Esophagus muscularis mucosa (tissue), 3 donors: ENCODE results near the gene GPC6.

Experiments
- POLR2A ChIP-seq: fragments of 450-650 bp; IDR thresholded peaks from one replicate; pipeline ENCODE4 v1.6.1; 2017; ENCODE audit warnings: antibody characterized with exemption, moderate library complexity, mild to moderate bottlenecking, low read depth
- POLR2AphosphoS5 ChIP-seq, 2 donors: sonication (generic); formaldehyde crosslinking; IDR thresholded peaks; one replicate each; pipeline ENCODE4 v1.6.1; 2017; ENCODE audit warnings: antibody characterized with exemption in 2 of 2
- TF ChIP-seq, protein P1 (sequence below), 3 experiments: fragments of 200-600 bp in 2 of 3; fragments of 450-650 bp in 1 of 3; sonication (generic) in 2 of 3; IDR thresholded peaks; one replicate each; pipeline ENCODE4 v1.5.1; 2017 to 2019; ENCODE audit warnings: antibody characterized with exemption in 3 of 3, mild to moderate bottlenecking in 2 of 3, moderate library complexity in 1 of 3

- TF ChIP-seq, protein P1, sequence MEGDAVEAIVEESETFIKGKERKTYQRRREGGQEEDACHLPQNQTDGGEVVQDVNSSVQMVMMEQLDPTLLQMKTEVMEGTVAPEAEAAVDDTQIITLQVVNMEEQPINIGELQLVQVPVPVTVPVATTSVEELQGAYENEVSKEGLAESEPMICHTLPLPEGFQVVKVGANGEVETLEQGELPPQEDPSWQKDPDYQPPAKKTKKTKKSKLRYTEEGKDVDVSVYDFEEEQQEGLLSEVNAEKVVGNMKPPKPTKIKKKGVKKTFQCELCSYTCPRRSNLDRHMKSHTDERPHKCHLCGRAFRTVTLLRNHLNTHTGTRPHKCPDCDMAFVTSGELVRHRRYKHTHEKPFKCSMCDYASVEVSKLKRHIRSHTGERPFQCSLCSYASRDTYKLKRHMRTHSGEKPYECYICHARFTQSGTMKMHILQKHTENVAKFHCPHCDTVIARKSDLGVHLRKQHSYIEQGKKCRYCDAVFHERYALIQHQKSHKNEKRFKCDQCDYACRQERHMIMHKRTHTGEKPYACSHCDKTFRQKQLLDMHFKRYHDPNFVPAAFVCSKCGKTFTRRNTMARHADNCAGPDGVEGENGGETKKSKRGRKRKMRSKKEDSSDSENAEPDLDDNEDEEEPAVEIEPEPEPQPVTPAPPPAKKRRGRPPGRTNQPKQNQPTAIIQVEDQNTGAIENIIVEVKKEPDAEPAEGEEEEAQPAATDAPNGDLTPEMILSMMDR (IDR thresholded peaks at IDR 0.05): no peak
- TF ChIP-seq POLR2AphosphoS5 (IDR thresholded peaks at IDR 0.05): no peak
- no peak for TF ChIP-seq POLR2A
Observed at GRCh38 chr13:93655154-93655553, 428.5 kb downstream of the GPC6 start.
